CD4-positive, alpha-beta T cell treated with Interleukin-2 at 100 ng/mL for 4 hours (primary cell): ENCODE results near the gene TPX2.

Source experiments
- DNase-seq: peaks from one replicate; pipeline ENCODE4 v3.0.0-alpha.2; 2020; ENCODE audit warnings: low spot score

The TPX2 gene

GRCh38 chr20:31833931-31834521, 94.9 kb downstream of the TPX2 start:
- no peak for DNase-seq

GRCh38 chr20:31835554-31835953, 96.5 kb downstream of the TPX2 start:
- DNase-seq: no peak

DNA sequence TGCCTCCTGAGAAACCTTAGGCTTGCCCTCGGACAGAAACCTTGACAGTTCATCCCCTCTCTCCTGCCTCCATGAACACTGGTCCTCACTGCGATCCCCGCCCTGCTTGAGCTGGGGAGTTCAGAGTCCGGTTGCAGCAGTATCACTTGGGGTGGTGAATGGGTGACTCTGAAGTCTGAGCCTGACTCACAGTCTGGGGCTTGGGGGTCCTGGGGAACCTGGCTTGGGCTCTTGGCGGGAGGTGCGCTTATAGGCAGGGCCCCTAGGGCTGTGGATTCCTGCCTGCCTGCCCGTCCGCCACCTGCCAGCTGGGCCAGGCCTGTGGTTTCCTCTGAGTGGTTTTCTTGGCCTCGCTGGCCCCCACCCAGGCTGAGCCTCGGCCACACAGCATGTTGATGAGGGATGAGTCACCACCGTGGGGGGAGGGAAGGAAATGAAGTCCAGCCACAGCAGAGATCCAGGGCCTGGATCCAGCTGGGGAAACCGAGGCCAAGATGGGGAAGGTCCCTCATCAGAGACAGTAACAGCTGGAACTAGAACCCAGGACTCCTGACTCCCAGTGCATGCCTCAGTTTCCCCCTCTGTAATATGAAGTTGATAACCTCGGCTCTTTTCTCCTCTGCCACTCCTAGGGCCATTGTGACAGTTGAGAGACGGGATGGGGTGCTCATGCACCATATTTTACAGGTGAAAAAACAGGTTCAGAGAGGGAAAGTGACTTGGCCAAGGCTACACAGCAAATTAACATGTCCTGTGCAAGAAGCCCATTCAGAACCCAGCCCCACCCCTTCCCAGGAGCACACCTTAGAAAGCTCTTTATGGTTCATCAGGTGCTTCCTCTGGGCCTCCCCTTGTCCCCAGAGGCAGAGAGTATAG, 97.1 kb downstream of the TPX2 start:
- DNase-seq: peak; percentile 37

GRCh38 chr20:31836853-31837608, 97.9 kb downstream of the TPX2 start:
- no peak for DNase-seq

GRCh38 chr20:31837896-31838397, 98.9 kb downstream of the TPX2 start:
- DNase-seq: no peak

- DNase-seq: no peak
Observed at GRCh38 chr20:31838646-31839292, 99.7 kb downstream of the TPX2 start.

DNA sequence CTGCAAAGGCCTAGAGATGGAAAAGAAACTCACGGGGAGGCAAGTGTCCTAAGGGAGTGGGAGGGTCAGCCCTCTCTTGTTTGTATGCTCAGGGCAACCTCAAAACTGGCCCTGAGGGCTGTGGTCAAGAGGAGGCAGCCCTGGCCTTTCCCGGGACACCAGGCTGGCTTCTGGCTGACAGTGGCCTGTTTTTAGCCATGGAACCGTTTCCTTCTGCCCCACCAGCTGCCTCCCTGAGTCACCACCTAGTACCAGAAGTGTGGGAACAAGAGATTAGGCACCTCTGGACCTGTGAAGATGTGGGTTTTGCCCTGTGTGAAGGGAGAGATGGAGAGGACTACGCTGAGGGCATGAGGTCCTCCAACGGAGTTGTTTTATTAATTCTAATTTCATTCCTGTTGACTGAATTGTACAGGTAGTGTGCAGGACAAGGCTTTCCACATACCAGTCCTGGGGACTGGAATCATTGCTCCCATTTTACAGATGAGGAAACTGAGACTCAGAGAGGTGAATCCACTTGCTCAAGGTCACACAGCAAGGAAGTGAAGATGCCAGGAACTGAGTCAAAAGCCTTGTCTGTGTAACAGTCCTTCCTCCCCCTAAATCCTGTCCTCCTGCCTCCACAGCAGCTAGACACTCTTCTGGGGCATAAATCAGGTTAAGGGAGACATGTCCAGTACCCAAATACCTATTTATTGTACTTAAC, 100.8 kb downstream of the TPX2 start:
- no peak for DNase-seq

DNA sequence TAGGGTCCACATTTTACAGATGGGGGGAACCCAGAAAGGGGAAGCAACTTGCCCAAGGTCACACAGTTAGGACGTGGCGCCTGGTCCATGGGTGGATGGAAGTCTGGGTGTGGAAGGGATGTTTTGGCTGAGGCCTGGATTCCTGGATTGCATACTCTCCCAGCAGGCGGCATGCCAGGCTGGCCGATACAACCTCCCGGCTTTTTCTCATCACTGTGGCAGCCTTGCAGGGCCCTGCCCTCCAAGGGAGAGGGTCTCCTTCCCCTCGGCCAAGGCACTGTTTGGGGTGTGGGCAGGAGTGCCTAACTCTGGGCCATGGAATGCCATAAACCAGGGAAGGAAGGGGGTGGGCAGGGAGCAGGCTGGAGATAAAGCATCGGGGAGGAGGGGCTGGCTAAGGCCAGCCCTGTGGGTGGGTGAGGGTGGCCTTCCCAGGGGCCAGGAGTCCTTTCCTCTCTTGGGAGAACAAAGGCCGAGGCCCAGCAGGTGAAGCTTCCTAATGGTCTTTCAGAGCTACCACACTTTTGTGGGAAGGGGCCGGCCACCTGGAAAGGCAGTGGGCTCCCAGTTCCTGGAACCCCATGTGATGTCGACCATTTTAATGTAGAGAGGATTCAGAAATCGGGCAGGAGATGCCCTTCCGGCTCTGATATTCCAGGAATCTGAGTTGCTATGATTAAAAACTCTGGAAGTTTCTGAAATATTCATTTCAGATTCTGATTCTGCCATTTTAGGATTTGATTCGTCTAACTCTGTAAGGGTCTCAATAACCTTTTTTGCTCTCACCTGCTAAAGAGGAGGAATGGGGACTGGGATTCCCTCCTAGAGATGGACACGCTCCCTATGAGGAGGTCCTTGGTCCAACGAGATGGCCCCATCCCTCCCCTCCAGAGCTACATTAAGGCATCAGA, 102.1 kb downstream of the TPX2 start:
- DNase-seq: no peak

DNA sequence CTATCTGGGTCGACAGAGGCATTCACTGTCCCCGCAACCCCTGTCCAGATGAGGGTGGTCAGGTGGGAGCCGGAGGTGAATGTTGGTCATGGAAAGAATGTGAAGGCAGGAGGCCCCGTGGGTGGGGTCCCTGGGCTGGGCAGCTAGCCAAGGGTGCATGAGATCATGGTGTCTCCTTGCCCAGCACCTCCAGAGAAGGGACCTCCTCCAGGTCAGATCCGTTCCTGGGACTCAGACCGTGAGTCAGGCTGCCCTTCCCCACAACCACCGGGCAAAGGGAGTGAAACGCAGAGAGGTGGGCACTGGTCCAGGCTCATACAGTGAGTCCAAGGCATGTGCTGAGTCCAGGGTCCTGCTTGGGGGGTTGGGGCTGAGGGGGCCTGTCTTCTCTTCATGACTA, 102.8 kb downstream of the TPX2 start:
- DNase-seq: no peak

GRCh38 chr20:31842471-31843157, 103.5 kb downstream of the TPX2 start:
- DNase-seq: no peak

- DNase-seq: no peak
Observed at GRCh38 chr20:31843288-31843687, 104.2 kb downstream of the TPX2 start.

DNA sequence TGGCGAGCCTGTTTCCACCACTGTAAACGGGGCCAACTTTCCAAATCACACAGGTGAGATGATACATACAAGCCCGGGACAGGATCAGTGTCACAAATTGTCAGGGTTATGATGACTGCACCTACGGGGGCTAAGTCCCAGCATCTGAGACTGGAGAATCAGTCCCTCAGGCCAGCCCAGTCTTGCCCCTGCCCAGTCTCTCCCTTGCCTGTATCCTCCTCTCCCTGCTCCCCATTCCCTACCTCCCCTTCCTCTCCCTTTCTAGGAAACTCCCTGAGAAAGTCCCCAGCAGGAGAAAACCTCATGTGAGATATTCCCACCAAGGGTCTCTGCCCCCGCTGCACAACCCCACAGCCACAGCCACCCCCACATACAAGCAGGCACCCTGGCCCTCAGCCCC, 104.8 kb downstream of the TPX2 start:
- DNase-seq: no peak

DNA sequence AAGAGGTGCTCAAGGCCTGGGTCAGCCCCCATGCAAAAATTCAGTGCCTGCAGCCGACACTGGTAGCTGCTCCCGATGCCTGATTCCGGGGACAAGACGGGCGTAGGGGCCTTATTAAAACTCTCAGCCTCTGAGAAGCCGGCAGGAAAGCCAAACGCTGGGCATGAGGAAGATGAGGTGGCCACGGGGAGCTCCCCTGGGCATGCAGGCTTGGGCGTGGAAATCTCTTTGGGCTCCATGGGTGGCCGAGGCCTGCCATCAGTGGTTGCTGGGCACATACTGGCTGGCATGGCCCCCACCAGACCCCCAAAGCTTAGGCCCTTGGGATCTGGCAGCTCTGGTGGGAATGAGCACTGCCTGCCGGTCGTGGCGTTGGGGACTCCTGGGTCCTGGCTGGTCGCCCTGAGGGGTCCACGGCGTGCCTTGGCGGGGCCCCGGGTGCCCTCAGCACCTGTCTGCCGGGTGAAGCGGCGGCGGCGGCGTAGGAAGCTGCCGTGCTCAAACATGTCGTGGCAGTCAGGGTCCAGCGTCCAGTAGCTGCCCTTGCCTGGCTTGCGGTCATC, 105.7 kb downstream of the TPX2 start:
- no peak for DNase-seq

DNA sequence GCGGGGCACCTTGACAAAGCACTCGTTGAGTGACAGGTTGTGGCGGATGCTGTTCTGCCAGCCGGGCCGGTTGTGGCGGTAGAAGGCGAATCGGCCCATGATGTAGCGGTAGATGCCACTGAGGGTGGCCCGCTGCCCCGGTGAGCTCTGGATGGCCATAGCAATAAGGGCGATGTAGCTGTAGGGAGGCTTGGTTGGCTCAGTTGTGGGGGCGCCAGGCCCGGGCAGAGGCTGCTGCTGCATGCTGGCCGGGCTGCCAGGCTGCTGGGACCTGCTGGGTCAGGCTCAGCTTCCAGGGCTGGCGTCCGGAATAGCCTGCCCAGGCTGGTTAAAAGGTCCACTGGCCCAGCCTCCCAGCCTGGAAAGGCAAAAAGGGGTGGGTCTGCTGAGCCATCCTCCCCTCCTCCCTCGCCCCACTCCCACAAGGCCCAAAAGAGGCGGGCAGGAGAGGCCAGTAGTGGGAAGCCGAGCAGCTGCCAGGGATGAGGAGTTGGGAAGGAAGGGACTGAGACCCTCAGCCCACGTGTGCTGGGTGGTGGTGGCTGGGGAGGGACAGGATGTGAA, 106.3 kb downstream of the TPX2 start, which contains the start of gene FOXS1:
Gene FOXS1, minus strand, starts transcription at position 305 of the 564 bp plus-strand sequence. Its CDS starts 62 bp downstream, at position 243.
- DNase-seq: no peak

DNA sequence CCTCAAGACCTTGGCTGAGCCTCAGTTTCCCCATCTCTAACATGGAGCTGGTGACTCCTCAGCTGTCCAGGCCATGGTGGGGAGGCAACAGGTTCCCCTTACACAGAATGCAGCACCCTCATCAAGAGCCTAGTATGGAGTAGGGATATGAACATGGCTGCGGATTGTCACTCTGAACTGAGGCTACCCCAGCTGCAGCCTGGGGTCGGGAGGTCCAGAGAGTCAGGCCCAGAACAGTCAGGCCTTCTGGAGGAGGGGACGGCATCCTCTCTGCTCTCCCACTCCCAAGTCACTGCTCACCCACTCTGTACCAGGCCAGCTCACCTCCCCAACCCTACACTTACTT, 107.7 kb downstream of the TPX2 start:
- DNase-seq: no peak

GRCh38 chr20:31848088-31848999, 109.3 kb downstream of the TPX2 start:
- DNase-seq: no peak

GRCh38 chr20:31849306-31849930, 110.3 kb downstream of the TPX2 start:
- no peak for DNase-seq
